Kidney (tissue), 14 donors: ENCODE data around the gene TAX1BP1. TPM values are rescaled to one million over a fixed set of nuclear protein-coding genes. Genes with fewer than 3 reads are reported as not detected.
"Not testable (repeated sequence)": the region's sequence is repeated elsewhere in the genome, so short reads cannot be mapped to it uniquely, and the experiment has no call there.

Source experiments
- DNase-seq, 5 donors: peaks; one replicate each; pipeline ENCODE4 v3.0.0-alpha.2; 2013 to 2020
- FAIRE-seq: peaks from 2 replicates; lab custom pipeline; 2012; peaks lifted over from hg19 to GRCh38; lab: Jason Lieb, UNC
- H3K27ac ChIP-seq, 2 donors: one replicate each; pipeline ENCODE4 v1.7.0; 2013; ENCODE audit warnings: low read depth in 2 of 2, low read length in 2 of 2, inconsistent platforms in 1 of 2
- H3K27me3 ChIP-seq: one replicate; pipeline ENCODE4 v1.7.1; 2013; ENCODE audit warnings: low read length, inconsistent platforms; ENCODE audit not compliant: control insufficient read depth, insufficient read depth
- H3K36me3 ChIP-seq, 3 donors: one replicate each; pipeline versions ENCODE4 v1.7.0 to v1.7.1; 2013; ENCODE audit warnings: low read length in 3 of 3, control low read depth in 1 of 3, inconsistent platforms in 1 of 3; ENCODE audit not compliant: insufficient read depth in 3 of 3, control insufficient read depth in 2 of 3
- H3K4me1 ChIP-seq, 3 donors: one replicate each; pipeline versions ENCODE4 v1.7.0 to v1.7.1; 2013; ENCODE audit warnings: low read length in 3 of 3, inconsistent platforms in 1 of 3, low read depth in 1 of 3; ENCODE audit not compliant: control insufficient read depth in 2 of 3, insufficient read depth in 2 of 3
- H3K4me3 ChIP-seq, 3 donors: one replicate each; pipeline versions ENCODE4 v1.7.0 to v1.8.1; 2013; ENCODE audit warnings: low read length in 3 of 3, control low read depth in 1 of 3, inconsistent platforms in 1 of 3
- H3K9ac ChIP-seq, 3 donors: one replicate each; pipeline versions ENCODE4 v1.7.0 to v1.7.1; 2013; ENCODE audit warnings: low read length in 3 of 3, control low read depth in 1 of 3, inconsistent platforms in 1 of 3
- H3K9me3 ChIP-seq, 3 donors: one replicate each; pipeline versions ENCODE4 v1.7.0 to v1.7.1; 2013; ENCODE audit warnings: low read length in 3 of 3, control low read depth in 1 of 3, inconsistent platforms in 1 of 3; ENCODE audit not compliant: control insufficient read depth in 2 of 3, insufficient read depth in 1 of 3
- intact Hi-C: fragments of 100-400 bp; cut with DNase I; formaldehyde crosslinking; loops from one replicate; pipeline ENCODE4 v1.11.1; 2022
- polyA plus RNA-seq: library from polyadenylated mRNA; stranded (reverse); fragments of 350-450 nt; fragmentation: Illumina TruSeq; extraction: RNeasy Lipid Tissue Mini Kit (QIAGEN cat#74804); gene quantifications from one replicate; pipeline ENCODE4 v1.2.3, GENCODE V29; 2014; ENCODE audit warnings: low read depth, low replicate concordance; ENCODE audit not compliant: insufficient read depth
- total RNA-seq: library from RNA; stranded (reverse); fragmentation: NEBNext Ultra II Directional; extraction: Animal tissue kit (Norgen Biotek cat#: 25700); gene quantifications from one replicate; pipeline ENCODE4 v1.2.1, GENCODE V29; 2021
- TF ChIP-seq, protein P1 (sequence below): IDR thresholded peaks from 3 replicates; pipeline ENCODE4 v1.5.1; 2012; ENCODE audit warnings: mild to moderate bottlenecking, moderate library complexity, borderline replicate concordance; ENCODE audit not compliant: insufficient read depth; ENCODE audit errors: extremely low read depth
- donor health status: control.
- donor health status: control.
- donor health status: control.
- donor health status: control.
- donor health status: control.
- donor health status: DM: yes; HTN: yes; CAD: no.
- donor health status: Normal renal cell carcinoma (clear cell type).

The TAX1BP1 gene
- total and polyA plus RNA-seq, 2 donors from 2014 or later, result 88.4 to 113 TPM

DNA sequence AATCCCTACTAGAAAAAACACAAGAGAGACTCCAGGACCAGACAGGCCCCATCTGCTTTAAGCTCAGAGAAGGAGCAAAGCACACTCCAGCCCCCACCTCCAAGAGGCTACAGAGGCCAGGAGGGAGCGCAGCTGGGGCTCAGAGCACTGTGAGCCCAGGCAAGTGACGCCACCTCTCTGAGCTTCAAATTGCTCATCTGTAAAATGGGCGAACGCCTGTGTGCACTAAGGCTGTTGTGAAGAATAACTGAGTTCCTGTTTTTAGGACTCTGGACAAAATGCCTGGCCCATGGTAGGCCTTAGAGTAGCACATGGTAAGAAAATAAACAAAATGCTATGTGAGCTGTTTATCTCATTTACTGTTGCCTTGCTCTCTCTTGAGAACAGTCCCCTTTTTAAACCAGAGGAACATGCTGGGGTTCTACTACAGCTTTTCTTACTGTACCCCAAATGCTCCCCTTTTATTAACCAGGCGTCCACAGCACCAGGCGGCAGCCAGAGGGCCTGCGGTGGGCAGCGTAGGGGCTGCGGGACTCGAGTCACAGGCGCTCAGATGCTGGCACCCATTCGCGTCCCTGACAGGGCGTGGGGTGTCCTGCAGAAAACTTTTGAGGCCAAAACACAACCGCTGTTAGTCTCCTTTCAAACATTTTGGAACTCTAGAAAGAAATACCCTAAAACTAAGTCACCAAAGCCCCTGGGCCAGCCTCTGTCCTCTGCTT, 103.8 kb downstream of the TAX1BP1 start:
- peaks cover 0 to 3% (median 0%) of the 10 kb centered on the region in 3 donors for H3K4me1 ChIP-seq
- no peaks in the 10 kb centered on the region for H3K27me3 ChIP-seq
- H3K4me3 ChIP-seq, result no peak overlapping the region
- no peak for FAIRE-seq
- TF ChIP-seq, protein P1, sequence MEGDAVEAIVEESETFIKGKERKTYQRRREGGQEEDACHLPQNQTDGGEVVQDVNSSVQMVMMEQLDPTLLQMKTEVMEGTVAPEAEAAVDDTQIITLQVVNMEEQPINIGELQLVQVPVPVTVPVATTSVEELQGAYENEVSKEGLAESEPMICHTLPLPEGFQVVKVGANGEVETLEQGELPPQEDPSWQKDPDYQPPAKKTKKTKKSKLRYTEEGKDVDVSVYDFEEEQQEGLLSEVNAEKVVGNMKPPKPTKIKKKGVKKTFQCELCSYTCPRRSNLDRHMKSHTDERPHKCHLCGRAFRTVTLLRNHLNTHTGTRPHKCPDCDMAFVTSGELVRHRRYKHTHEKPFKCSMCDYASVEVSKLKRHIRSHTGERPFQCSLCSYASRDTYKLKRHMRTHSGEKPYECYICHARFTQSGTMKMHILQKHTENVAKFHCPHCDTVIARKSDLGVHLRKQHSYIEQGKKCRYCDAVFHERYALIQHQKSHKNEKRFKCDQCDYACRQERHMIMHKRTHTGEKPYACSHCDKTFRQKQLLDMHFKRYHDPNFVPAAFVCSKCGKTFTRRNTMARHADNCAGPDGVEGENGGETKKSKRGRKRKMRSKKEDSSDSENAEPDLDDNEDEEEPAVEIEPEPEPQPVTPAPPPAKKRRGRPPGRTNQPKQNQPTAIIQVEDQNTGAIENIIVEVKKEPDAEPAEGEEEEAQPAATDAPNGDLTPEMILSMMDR, result no peak
- no peak overlapping the region for H3K27ac ChIP-seq
- H3K9me3 ChIP-seq, result no peaks in the 10 kb centered on the region
- no peak overlapping the region for H3K9ac ChIP-seq
- no peak for DNase-seq
- intact Hi-C loops, result no loop called here
- no peaks in the 10 kb centered on the region for H3K36me3 ChIP-seq

DNA sequence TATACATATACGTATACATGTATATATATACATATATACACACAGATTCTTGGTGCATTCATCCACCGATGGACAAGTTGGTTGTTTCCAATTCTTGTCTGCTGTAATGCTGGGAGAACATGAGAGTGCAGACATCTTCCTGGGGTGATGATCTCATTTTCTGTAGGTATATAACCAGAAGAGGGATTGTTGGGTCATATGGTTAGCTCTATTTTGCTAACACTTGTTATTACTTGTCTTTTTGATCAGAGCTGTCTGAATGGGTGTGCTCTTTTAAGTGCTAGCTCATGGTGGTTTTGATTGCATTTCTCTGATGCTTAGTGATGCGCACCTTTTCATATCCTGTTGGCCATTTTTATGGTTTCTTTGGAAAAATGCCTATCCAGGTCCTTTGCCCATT, 106.4 kb downstream of the TAX1BP1 start:
- H3K27me3 ChIP-seq, result no peaks in the 10 kb centered on the region
- no peak for FAIRE-seq
- H3K4me1 ChIP-seq, result peaks cover 0 to 3% (median 0%) of the 10 kb centered on the region in 3 donors
- H3K9ac ChIP-seq, result no peak overlapping the region
- intact Hi-C loops, result no loop called here
- DNase-seq, result no peak
- TF ChIP-seq, protein P1, result no peak
- no peaks in the 10 kb centered on the region for H3K9me3 ChIP-seq
- no peak overlapping the region for H3K4me3 ChIP-seq
- H3K27ac ChIP-seq, result no peak overlapping the region
- H3K36me3 ChIP-seq, result no peaks in the 10 kb centered on the region

DNA sequence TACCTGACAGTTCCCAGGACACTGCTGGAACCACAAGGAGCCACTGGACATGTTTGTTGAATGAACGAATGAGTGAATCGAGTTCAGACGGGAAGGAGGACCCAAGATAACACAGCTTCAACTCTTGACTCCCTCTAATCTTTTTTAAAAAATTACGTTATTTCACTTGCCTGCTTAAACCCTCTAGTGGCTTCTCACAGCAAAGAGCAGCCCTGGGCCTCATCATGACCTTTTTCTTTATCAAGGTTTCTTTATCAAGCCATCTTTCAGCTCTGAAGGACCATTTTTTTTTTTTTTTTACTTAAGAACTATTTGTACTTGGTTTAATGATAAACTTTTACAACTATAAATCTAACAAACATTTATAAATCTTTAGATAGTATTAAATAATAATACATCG, 110.6 kb downstream of the TAX1BP1 start:
- Histone ChIP-seq H3K4me3 (no peak overlapping the region), H3K4me1 (no peaks in the 10 kb centered on the region), H3K36me3 (no peaks in the 10 kb centered on the region), H3K9ac (no peak overlapping the region), H3K9me3 (no peaks in the 10 kb centered on the region), H3K27me3 (no peaks in the 10 kb centered on the region), H3K27ac (no peak overlapping the region)
- FAIRE-seq, result no peak
- TF ChIP-seq, protein P1, result no peak
- intact Hi-C loops, result no loop called here
- no peak for DNase-seq

DNA sequence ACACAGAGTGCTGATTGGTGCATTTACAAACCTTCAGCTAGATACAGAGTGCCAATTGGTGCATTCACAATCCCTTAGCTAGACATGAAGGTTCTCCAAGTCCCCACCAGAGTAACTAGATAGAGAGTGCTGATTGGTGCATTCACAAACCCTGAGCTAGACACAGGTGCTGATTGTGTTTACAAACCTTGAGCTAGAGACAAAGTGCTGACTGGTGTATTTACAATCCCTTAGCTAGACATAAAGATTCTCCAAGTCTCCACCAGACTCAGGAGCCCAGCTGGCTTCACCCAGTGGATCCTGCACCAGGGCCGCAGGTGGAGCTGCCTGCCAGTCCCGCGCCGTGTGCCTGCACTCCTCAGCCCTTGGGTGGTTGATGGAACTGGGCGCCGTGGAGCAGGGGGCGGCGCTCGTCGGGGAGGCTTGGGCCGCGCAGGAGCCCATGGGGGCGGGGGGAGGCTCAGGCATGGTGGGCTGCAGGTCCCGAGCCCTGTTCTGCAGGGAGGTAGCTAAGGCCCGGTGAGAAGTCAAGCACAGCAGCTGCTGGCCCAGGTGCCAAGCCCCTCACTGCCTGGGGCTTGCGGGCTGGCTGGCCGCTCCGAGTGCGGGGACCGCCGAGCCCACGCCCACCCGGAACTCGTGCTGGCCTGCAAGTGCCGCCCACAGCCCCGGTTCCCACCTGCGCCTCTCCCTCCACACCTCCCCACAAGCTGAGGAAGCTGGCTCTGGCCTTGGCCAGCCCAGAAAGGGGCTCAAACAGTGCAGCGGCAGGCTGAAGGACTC, 116.9 kb downstream of the TAX1BP1 start:
- H3K4me1 ChIP-seq, H3K4me3 ChIP-seq, H3K27me3 ChIP-seq, H3K9me3 ChIP-seq, H3K27ac ChIP-seq, FAIRE-seq, H3K36me3 ChIP-seq, DNase-seq, intact Hi-C loops, H3K9ac ChIP-seq: not testable (repeated sequence)
